Neural cell (in vitro differentiated cells): ENCODE data around the gene DPP10. TPM values are rescaled to one million over a fixed set of nuclear protein-coding genes. Genes with fewer than 3 reads are reported as not detected.

Experiments used
- H2AFZ ChIP-seq: fragments of 200-600, 300-800 bp; sonication (generic), shearing (Covaris generic); 2 replicates; pipeline ENCODE4 v1.6.0; 2014; ENCODE audit warnings: low read depth, mild to moderate bottlenecking, antibody characterized with exemption, low read length, moderate library complexity
- H3F3A ChIP-seq: fragments of 200-600 bp; shearing (Covaris generic); 2 replicates; pipeline ENCODE4 v1.6.1; 2016; ENCODE audit warnings: mild to moderate bottlenecking, moderate library complexity, mixed read lengths, antibody characterized with exemption, low read length; ENCODE audit not compliant: insufficient read depth, poor library complexity, severe bottlenecking
- H3K27ac ChIP-seq: fragments of 200-600, 300-800 bp; sonication (generic), shearing (Covaris generic); 2 replicates; pipeline ENCODE4 v1.5.1; 2014; ENCODE audit warnings: mild to moderate bottlenecking, low read length, moderate library complexity
- H3K27me3 ChIP-seq: fragments of 300-800, 200-600 bp; sonication (generic), shearing (Covaris generic); 2 replicates; pipeline ENCODE4 v1.6.0; 2014; ENCODE audit warnings: mild to moderate bottlenecking, low read depth, low read length, moderate library complexity; ENCODE audit not compliant: insufficient read depth
- H3K36me3 ChIP-seq: fragments of 300-800, 200-600 bp; sonication (generic), shearing (Covaris generic); 2 replicates; pipeline ENCODE4 v1.5.1; 2014; ENCODE audit warnings: mild to moderate bottlenecking, antibody characterized with exemption, low read length, moderate library complexity; ENCODE audit not compliant: insufficient read depth
- H3K4me2 ChIP-seq: fragments of 300-800, 200-600 bp; sonication (generic), shearing (Covaris generic); 2 replicates; pipeline ENCODE4 v1.6.0; 2014; ENCODE audit warnings: mild to moderate bottlenecking, low read length
- H3K4me3 ChIP-seq: fragments of 300-800, 200-600 bp; sonication (generic), shearing (Covaris generic); 2 replicates; pipeline ENCODE4 v1.5.1; 2014; ENCODE audit warnings: mild to moderate bottlenecking, low read length, moderate library complexity
- H3K79me2 ChIP-seq: fragments of 200-600 bp; shearing (Covaris generic); replicated peaks from 2 replicates; pipeline ENCODE4 v1.6.0; 2014; ENCODE audit warnings: mild to moderate bottlenecking, low read length, moderate library complexity; ENCODE audit not compliant: insufficient read depth
- H3K9ac ChIP-seq: fragments of 300-800, 200-600 bp; sonication (generic), shearing (Covaris generic); 2 replicates; pipeline ENCODE4 v1.6.1; 2016; ENCODE audit warnings: mild to moderate bottlenecking, low read length, mixed read lengths
- H3K9me2 ChIP-seq: fragments of 200-600 bp; shearing (Covaris generic); 2 replicates; pipeline ENCODE4 v1.6.1; 2016; ENCODE audit warnings: mild to moderate bottlenecking, low read length, mixed read lengths; ENCODE audit not compliant: insufficient read depth
- H3K9me3 ChIP-seq: fragments of 200-600, 300-800 bp; sonication (generic), shearing (Covaris generic); 2 replicates; pipeline ENCODE4 v1.6.1; 2016; ENCODE audit warnings: mild to moderate bottlenecking, mixed run types, low read length, moderate library complexity, mixed read lengths
- H4K20me1 ChIP-seq: fragments of 200-600 bp; shearing (Covaris generic); 2 replicates; pipeline ENCODE4 v1.6.1; 2016; ENCODE audit warnings: mild to moderate bottlenecking, mixed run types; ENCODE audit not compliant: insufficient read depth
- CTCF ChIP-seq: fragments of 450-650 bp; IDR thresholded peaks from 2 replicates; pipeline ENCODE4 v1.5.1; 2014; ENCODE audit warnings: antibody characterized with exemption, mild to moderate bottlenecking, moderate library complexity; ENCODE audit not compliant: poor library complexity, severe bottlenecking
- EP300 ChIP-seq: fragments of 450-650 bp; conservative IDR thresholded peaks from 2 replicates; pipeline ENCODE4 v1.6.1; 2014; ENCODE audit warnings: antibody characterized with exemption, mild to moderate bottlenecking, moderate library complexity; ENCODE audit not compliant: poor library complexity, severe bottlenecking
- EZH2 ChIP-seq: fragments of 200-600, 300-800 bp; shearing (Covaris generic), sonication (generic); IDR thresholded peaks from 2 replicates; pipeline ENCODE4 v1.6.1; 2014; ENCODE audit warnings: antibody characterized with exemption, low read length, borderline replicate concordance, mild to moderate bottlenecking; ENCODE audit not compliant: insufficient read depth, poor library complexity, severe bottlenecking
- MXI1 ChIP-seq: fragments of 450-650 bp; conservative IDR thresholded peaks from 2 replicates; pipeline ENCODE4 v1.6.1; 2014; ENCODE audit warnings: antibody characterized with exemption, mild to moderate bottlenecking; ENCODE audit not compliant: poor library complexity, severe bottlenecking
- POLR2AphosphoS5 ChIP-seq: IDR thresholded peaks from 2 replicates; pipeline ENCODE4 v1.6.1; 2012
- RAD21 ChIP-seq: fragments of 450-650 bp; conservative IDR thresholded peaks from 2 replicates; pipeline ENCODE4 v1.6.1; 2014; ENCODE audit warnings: antibody characterized with exemption, mild to moderate bottlenecking, moderate library complexity
- REST ChIP-seq: IDR thresholded peaks from 2 replicates; pipeline ENCODE4 v1.6.1; 2012; ENCODE audit warnings: borderline replicate concordance
- SMC3 ChIP-seq: fragments of 450-650 bp; conservative IDR thresholded peaks from 2 replicates; pipeline ENCODE4 v1.6.1; 2014; ENCODE audit warnings: antibody characterized with exemption, mild to moderate bottlenecking, moderate library complexity; ENCODE audit not compliant: poor library complexity
- TAF1 ChIP-seq: IDR thresholded peaks from 2 replicates; pipeline ENCODE4 v1.6.1; 2012; ENCODE audit warnings: low read depth
- polyA plus RNA-seq: library from polyadenylated mRNA; depleted of rRNA; stranded (reverse); fragments of >200 nt; gene quantifications from 2 replicates; pipeline ENCODE4 v1.2.3, GENCODE V29; 2014

The DPP10 gene
- polyA plus RNA-seq, 1 donor from 2014 or later, result 13.9 TPM

GRCh38 chr2:115569547-115569946, 1127.1 kb downstream of the DPP10 start:
- Histone ChIP-seq H3K9ac (no peak overlapping the region), H3K4me2 (no peak overlapping the region), H3K27ac (no peak overlapping the region), H3F3A (no peaks in the 10 kb centered on the region), H3K27me3 (no peaks in the 10 kb centered on the region), H3K4me3 (no peak overlapping the region), H2AFZ (no peak overlapping the region), H3K36me3 (no peaks in the 10 kb centered on the region), H3K9me3 (no peaks in the 10 kb centered on the region), H3K79me2 (no peaks in the 10 kb centered on the region), H4K20me1 (no peaks in the 10 kb centered on the region), H3K9me2 (no peaks in the 10 kb centered on the region)
- TF ChIP-seq CTCF (no peak), MXI1 (no peak), TAF1 (no peak), EZH2 (no peak), EP300 (no peak), POLR2AphosphoS5 (no peak), REST (no peak), SMC3 (no peak), RAD21 (no peak)

- H3K9ac ChIP-seq, result no peak overlapping the region
- no peaks in the 10 kb centered on the region for H4K20me1 ChIP-seq
- no peaks in the 10 kb centered on the region for H3K36me3 ChIP-seq
- no peak overlapping the region for H3K4me2 ChIP-seq
- no peaks in the 10 kb centered on the region for H3K9me3 ChIP-seq
- H3K27me3 ChIP-seq, result no peaks in the 10 kb centered on the region
- no peak overlapping the region for H3K27ac ChIP-seq
- no peaks in the 10 kb centered on the region for H3F3A ChIP-seq
- TF ChIP-seq POLR2AphosphoS5 (no peak), SMC3 (no peak), EP300 (no peak), REST (no peak), TAF1 (no peak), MXI1 (no peak)
- no peak overlapping the region for H3K4me3 ChIP-seq
- H3K9me2 ChIP-seq, result no peaks in the 10 kb centered on the region
- H2AFZ ChIP-seq, result no peak overlapping the region
- no peaks in the 10 kb centered on the region for H3K79me2 ChIP-seq
Observed at GRCh38 chr2:115572746-115573145, 1130.3 kb downstream of the DPP10 start.
